ENCODE data around the gene FARP2. TPM values are rescaled to one million over a fixed set of nuclear protein-coding genes. Genes with fewer than 3 reads are reported as not detected.
"Not testable (repeated sequence)": the region's sequence is repeated elsewhere in the genome, so short reads cannot be mapped to it uniquely, and the experiment has no call there.

FARP2 gene
- total and polyA plus RNA-seq, 2 donors (not counting 1 experiment from before 2014, with no cell fraction given): 28.2 to 41.0 TPM

- Histone ChIP-seq H3K4me2 (ENCODE audit: extremely low read depth, insufficient read depth, low read length) (no peak overlapping the region), H4K20me1 (ENCODE audit: control insufficient read depth, extremely low read depth, insufficient read depth, low read length) (no peaks in the 10 kb centered on the region), H3K79me2 (ENCODE audit: control insufficient read depth, insufficient read depth, low read length) (no peaks in the 10 kb centered on the region), H3K4me3 (replicated peaks in 1 of 4; ENCODE audit: control extremely low read depth in 1 of 4, insufficient read depth in 1 of 4, low read depth in 3 of 4, low read length in 4 of 4) (no peak overlapping the region), H3K4me1 (ENCODE audit: control insufficient read depth, extremely low read depth, insufficient read depth, low read length) (no peaks in the 10 kb centered on the region), H2AFZ (ENCODE audit: low read length) (no peak overlapping the region), H3K9ac (ENCODE audit: insufficient read depth, low read length) (no peak overlapping the region), H3K27ac (ENCODE audit: insufficient read depth, low read length) (no peak overlapping the region), H3K27me3 (ENCODE audit: control insufficient read depth, insufficient read depth, low read length) (no peaks in the 10 kb centered on the region), H3K9me3 (ENCODE audit: control insufficient read depth, insufficient read depth, low read depth, low read length) (no peaks in the 10 kb centered on the region), H3K36me3 (ENCODE audit: control insufficient read depth, insufficient read depth, low read length) (peaks cover 7% of the 10 kb centered on the region)
- DNase-seq (ENCODE audit: low read depth in 2 of 2): no peak
- no peak for TF ChIP-seq EZH2 (IDR thresholded peaks at IDR 0.05; ENCODE audit: low read length, missing control alignments)
Observed at GRCh38 chr2:241408849-241409248, 52.8 kb downstream of the FARP2 start.

DNA sequence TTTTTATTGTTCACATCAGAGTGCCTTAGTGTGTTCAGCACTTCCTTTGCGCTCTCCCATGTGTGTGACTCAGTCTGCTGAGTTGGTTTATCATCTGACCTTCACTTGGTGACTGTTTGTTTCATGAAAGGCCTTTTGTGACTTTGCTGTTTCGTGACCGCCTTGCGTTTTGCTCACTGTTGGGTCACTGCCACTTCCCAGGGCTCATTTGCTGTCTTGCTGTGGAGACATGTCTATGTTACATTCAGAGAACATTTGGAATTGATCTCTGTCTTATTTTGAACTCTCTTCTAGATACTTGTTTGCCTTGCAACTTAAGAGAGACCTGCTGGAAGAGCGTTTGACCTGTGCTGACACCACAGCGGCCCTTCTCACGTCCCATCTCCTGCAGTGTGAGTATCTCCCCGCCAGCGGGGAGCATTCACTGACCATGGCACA, 54.7 kb downstream of the FARP2 start:
- Histone ChIP-seq H3K9me3 (ENCODE audit: control insufficient read depth, insufficient read depth, low read depth, low read length) (no peaks in the 10 kb centered on the region), H2AFZ (ENCODE audit: low read length) (no peak overlapping the region), H3K27ac (ENCODE audit: insufficient read depth, low read length) (no peak overlapping the region), H3K4me1 (ENCODE audit: control insufficient read depth, extremely low read depth, insufficient read depth, low read length) (no peaks in the 10 kb centered on the region), H3K36me3 (ENCODE audit: control insufficient read depth, insufficient read depth, low read length) (peaks cover 16% of the 10 kb centered on the region), H3K4me3 (replicated peaks in 1 of 4; ENCODE audit: control extremely low read depth in 1 of 4, insufficient read depth in 1 of 4, low read depth in 3 of 4, low read length in 4 of 4) (no peak overlapping the region), H3K27me3 (ENCODE audit: control insufficient read depth, insufficient read depth, low read length) (no peaks in the 10 kb centered on the region), H3K79me2 (ENCODE audit: control insufficient read depth, insufficient read depth, low read length) (no peaks in the 10 kb centered on the region), H3K9ac (ENCODE audit: insufficient read depth, low read length) (no peak overlapping the region), H4K20me1 (ENCODE audit: control insufficient read depth, extremely low read depth, insufficient read depth, low read length) (no peaks in the 10 kb centered on the region), H3K4me2 (ENCODE audit: extremely low read depth, insufficient read depth, low read length) (no peak overlapping the region)
- TF ChIP-seq CTCF (conservative IDR thresholded peaks at IDR 0.05 in 1 of 2, IDR thresholded peaks at IDR 0.05 in 1 of 2; ENCODE audit: low read depth in 1 of 2, low read length in 2 of 2) (no peak), EZH2 (IDR thresholded peaks at IDR 0.05; ENCODE audit: low read length, missing control alignments) (no peak)
- DNase-seq (ENCODE audit: low read depth in 2 of 2): peak; percentile 48 to 78

- no peak overlapping the region for H3K27ac ChIP-seq (ENCODE audit: insufficient read depth, low read length)
Observed at GRCh38 chr2:241412144-241412543, 56.1 kb downstream of the FARP2 start.

DNA sequence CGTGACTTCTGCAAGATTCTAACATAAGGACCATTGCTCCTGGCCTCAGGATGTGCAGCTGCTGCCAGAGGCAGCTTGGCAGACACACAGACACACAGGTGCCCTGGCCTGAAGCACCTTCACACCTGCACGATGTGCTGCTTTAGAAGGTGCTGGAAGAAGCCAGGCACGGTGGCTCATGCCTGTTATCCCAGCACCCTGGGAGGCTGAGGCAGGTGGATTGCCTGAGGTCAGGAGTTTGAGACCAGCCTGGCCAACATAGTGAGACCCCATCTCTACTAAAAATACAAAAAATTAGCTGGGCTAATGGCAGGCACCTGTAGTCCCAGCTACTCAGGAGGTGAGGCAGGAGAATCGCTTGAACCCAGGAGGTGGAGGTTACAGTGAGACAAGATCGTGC, 57.4 kb downstream of the FARP2 start:
- peaks cover 16% of the 10 kb centered on the region for H3K36me3 ChIP-seq (ENCODE audit: control insufficient read depth, insufficient read depth, low read length)
- H3K4me2 ChIP-seq (ENCODE audit: extremely low read depth, insufficient read depth, low read length); H2AFZ ChIP-seq (ENCODE audit: low read length); DNase-seq (ENCODE audit: low read depth in 2 of 2); H3K9ac ChIP-seq (ENCODE audit: insufficient read depth, low read length); H3K9me3 ChIP-seq (ENCODE audit: control insufficient read depth, insufficient read depth, low read depth, low read length); H3K27me3 ChIP-seq (ENCODE audit: control insufficient read depth, insufficient read depth, low read length); H3K4me1 ChIP-seq (ENCODE audit: control insufficient read depth, extremely low read depth, insufficient read depth, low read length); H4K20me1 ChIP-seq (ENCODE audit: control insufficient read depth, extremely low read depth, insufficient read depth, low read length); H3K79me2 ChIP-seq (ENCODE audit: control insufficient read depth, insufficient read depth, low read length); H3K4me3 ChIP-seq (replicated peaks in 1 of 4; ENCODE audit: control extremely low read depth in 1 of 4, insufficient read depth in 1 of 4, low read depth in 3 of 4, low read length in 4 of 4); H3K27ac ChIP-seq (ENCODE audit: insufficient read depth, low read length): not testable (repeated sequence)

More at GRCh38 chr2:241412144-241412543, 56.1 kb downstream of the FARP2 start:
- TF ChIP-seq EZH2 (IDR thresholded peaks at IDR 0.05; ENCODE audit: low read length, missing control alignments) (no peak), CTCF (conservative IDR thresholded peaks at IDR 0.05 in 1 of 2, IDR thresholded peaks at IDR 0.05 in 1 of 2; ENCODE audit: low read depth in 1 of 2, low read length in 2 of 2) (no peak)
- H3K4me2 ChIP-seq (ENCODE audit: extremely low read depth, insufficient read depth, low read length): no peak overlapping the region
- H2AFZ ChIP-seq (ENCODE audit: low read length): no peak overlapping the region
- no peak overlapping the region for H3K9ac ChIP-seq (ENCODE audit: insufficient read depth, low read length)
- peak; percentile 85 to 94 for DNase-seq (ENCODE audit: low read depth in 2 of 2)
- no peaks in the 10 kb centered on the region for H3K27me3 ChIP-seq (ENCODE audit: control insufficient read depth, insufficient read depth, low read length)
- peaks cover 16% of the 10 kb centered on the region for H3K36me3 ChIP-seq (ENCODE audit: control insufficient read depth, insufficient read depth, low read length)
- H3K4me1 ChIP-seq (ENCODE audit: control insufficient read depth, extremely low read depth, insufficient read depth, low read length): no peaks in the 10 kb centered on the region
- H3K79me2 ChIP-seq (ENCODE audit: control insufficient read depth, insufficient read depth, low read length): no peaks in the 10 kb centered on the region
- H3K9me3 ChIP-seq (ENCODE audit: control insufficient read depth, insufficient read depth, low read depth, low read length): no peaks in the 10 kb centered on the region
- H4K20me1 ChIP-seq (ENCODE audit: control insufficient read depth, extremely low read depth, insufficient read depth, low read length): no peaks in the 10 kb centered on the region
- no peak overlapping the region for H3K4me3 ChIP-seq (replicated peaks in 1 of 4; ENCODE audit: control extremely low read depth in 1 of 4, insufficient read depth in 1 of 4, low read depth in 3 of 4, low read length in 4 of 4)
